Endothelial cell of umbilical vein (primary cell): ENCODE results near the gene MYLIP.

Source experiments
- EZH2 ChIP-seq: IDR thresholded peaks from 2 replicates; pipeline ENCODE4 v1.6.1; 2012; ENCODE audit warnings: borderline replicate concordance, low read depth, mild to moderate bottlenecking, moderate library complexity, low read length, inconsistent platforms; ENCODE audit not compliant: severe bottlenecking
- MAX ChIP-seq: IDR thresholded peaks from 2 replicates; pipeline ENCODE4 v1.6.1; 2011; ENCODE audit not compliant: insufficient read depth, insufficient read length
- TF ChIP-seq, protein P1 (sequence below), 2 donors: IDR thresholded peaks; 1 replicate in 1 of 2; 2 replicates in 1 of 2; pipeline ENCODE4 v1.5.1; 2011; ENCODE audit warnings: low read length in 2 of 2, mild to moderate bottlenecking in 2 of 2, moderate library complexity in 2 of 2, control low read depth in 1 of 2, inconsistent platforms in 1 of 2, low read depth in 1 of 2; ENCODE audit not compliant: insufficient read depth in 1 of 2; ENCODE audit errors: extremely low read depth in 1 of 2

- TF ChIP-seq, protein P1, sequence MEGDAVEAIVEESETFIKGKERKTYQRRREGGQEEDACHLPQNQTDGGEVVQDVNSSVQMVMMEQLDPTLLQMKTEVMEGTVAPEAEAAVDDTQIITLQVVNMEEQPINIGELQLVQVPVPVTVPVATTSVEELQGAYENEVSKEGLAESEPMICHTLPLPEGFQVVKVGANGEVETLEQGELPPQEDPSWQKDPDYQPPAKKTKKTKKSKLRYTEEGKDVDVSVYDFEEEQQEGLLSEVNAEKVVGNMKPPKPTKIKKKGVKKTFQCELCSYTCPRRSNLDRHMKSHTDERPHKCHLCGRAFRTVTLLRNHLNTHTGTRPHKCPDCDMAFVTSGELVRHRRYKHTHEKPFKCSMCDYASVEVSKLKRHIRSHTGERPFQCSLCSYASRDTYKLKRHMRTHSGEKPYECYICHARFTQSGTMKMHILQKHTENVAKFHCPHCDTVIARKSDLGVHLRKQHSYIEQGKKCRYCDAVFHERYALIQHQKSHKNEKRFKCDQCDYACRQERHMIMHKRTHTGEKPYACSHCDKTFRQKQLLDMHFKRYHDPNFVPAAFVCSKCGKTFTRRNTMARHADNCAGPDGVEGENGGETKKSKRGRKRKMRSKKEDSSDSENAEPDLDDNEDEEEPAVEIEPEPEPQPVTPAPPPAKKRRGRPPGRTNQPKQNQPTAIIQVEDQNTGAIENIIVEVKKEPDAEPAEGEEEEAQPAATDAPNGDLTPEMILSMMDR (IDR thresholded peaks at IDR 0.05; ENCODE audit: extremely low read depth in 1 of 2, insufficient read depth in 1 of 2, low read depth in 1 of 2, low read length in 2 of 2) = no peak
- TF ChIP-seq EZH2 (no peak), MAX (no peak)
These were observed 20.4 kb downstream of the MYLIP start for GRCh38 chr6:16149305-16149704.
